Smooth muscle cell of the brain vasculature (primary cell): Measurements from ENCODE around the gene PRKG1.
"Not testable (repeated sequence)": the region's sequence is repeated elsewhere in the genome, so short reads cannot be mapped to it uniquely, and the experiment has no call there.

Experiments used
- DNase-seq: peaks from one replicate; pipeline ENCODE4 v3.0.0-alpha.2; 2012; ENCODE audit warnings: low read depth, low spot score

PRKG1 gene

DNA sequence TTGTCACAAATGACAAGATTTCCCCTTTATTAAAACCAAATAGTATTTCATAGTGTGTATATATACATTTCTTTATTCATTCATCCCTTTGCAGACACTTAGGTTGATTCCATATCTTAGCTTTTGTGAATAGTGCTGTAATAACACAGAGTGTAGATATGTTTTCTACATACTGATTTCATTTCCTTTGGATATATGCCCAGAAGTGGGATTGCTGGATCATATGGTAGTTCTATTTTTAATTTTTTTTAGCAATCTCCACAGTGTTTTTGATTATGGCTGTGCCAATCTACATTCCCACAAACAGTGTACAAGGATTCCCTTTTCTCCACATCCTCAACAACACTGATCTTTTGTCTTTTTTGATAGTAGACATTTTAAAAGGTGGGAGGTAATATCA is 578.7 kb downstream of the PRKG1 start:
- DNase-seq, result no peak

DNA sequence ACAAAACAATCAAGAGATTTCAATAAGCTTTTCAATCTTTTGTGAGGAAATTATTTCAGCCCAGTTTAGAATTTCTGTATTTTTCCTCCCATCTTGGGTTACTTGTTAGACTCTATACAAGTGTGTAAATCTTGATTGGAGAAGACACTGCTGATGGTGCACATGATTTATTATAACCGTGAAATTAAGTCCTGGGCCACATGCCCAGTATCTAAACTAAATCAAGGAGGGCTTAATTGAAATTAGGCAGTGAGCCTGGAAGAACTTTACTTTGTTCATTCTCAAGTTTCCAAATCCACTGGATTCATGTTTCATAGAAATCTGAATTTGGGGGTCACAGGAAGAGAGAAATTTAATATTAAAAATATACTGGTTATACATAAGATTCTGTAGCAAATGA is 580.6 kb downstream of the PRKG1 start:
- no peak for DNase-seq

DNA sequence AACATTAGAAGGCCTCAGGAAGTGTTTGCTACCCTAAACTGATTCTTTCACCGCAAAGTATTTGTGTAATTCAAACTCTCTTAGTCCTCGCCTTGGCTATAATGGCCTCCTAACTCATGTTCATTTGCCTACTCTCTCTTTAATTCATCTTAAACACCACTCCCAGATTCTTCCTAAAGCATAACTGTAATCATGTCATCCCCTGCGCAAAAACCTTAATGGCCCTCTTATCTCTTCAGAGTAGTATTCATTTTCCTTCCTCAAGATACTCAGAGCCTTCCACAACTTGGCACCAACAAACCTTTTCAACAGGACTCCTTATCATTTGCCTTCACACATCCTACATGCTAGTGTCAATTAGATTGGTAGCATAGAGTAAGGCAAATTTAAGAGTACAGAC is 582.2 kb downstream of the PRKG1 start:
- DNase-seq, result no peak

DNA sequence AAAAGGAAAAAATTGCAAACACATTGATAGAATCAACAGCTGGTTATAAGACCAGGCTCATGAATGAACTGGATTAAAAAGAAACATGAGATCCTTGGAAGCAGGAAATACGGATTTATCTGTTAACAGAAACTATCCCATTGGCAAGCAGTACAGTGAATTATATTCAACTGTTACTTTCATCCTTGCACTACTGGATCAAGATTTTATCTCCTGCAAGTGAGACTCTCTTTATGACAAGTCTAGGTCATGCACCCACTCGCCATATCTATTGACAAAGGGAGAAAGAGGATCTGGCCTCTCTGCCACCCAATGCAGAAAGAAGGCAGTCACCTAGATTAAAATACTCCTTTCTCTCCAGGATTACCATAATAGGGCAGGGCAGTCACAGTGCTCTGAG is 583.7 kb downstream of the PRKG1 start:
- no peak for DNase-seq

DNA sequence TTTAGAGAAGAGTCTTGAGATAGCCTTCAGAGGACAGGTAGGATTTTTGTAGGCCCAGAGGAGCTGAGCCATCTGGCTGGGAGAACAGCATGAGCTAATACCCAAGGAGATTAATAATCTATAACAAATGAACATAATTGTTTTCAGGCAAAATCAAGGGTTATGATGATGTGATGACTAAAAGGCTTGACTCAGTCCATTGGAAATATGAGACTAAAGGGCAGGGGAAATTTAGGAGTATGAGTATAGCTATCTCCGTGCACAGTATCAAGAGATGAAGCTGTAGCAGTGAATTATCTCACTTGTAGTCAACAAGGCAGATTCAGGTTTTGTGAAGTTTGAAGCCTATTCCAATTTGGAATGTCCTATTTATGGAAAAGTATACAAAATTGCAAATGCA is 585.1 kb downstream of the PRKG1 start:
- DNase-seq, result no peak

DNA sequence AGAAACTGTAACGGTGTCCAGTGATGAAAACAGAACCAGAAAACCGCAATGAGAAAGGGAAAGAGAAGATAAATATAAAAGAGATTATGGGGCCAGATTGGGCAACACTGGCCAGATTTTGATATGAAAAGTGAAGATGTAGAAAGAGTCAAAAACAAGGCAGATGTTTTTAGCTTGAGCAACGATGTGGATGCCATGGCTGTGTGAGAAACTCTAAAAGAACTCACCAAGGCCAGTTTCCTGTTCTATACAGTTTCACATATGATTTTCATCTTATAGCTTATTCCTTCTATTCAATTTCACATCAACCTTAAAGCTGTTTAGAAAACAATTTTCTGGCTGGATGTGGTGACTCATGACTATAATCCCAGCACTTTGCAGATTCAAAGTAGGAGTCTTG is 588.8 kb downstream of the PRKG1 start:
- no peak for DNase-seq

DNA sequence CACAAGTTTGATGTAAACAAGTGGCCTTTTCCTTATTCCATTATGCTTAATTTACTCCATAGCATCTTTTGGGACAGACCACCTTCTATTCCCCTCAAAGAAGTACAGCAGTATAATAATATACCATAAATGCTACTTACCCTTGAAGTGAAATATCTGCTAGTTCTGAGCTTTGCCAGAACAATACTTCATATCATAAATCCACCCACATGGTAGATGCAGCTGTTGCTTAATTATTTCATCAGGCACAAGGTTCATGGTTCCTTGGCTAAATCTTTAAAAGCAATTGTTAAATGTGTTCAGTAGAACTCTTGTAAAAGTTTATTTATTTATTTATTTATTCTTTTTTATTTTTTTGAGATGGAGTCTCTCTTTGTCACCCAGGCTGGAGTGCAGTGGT is 592.2 kb downstream of the PRKG1 start:
- DNase-seq, result no peak

DNA sequence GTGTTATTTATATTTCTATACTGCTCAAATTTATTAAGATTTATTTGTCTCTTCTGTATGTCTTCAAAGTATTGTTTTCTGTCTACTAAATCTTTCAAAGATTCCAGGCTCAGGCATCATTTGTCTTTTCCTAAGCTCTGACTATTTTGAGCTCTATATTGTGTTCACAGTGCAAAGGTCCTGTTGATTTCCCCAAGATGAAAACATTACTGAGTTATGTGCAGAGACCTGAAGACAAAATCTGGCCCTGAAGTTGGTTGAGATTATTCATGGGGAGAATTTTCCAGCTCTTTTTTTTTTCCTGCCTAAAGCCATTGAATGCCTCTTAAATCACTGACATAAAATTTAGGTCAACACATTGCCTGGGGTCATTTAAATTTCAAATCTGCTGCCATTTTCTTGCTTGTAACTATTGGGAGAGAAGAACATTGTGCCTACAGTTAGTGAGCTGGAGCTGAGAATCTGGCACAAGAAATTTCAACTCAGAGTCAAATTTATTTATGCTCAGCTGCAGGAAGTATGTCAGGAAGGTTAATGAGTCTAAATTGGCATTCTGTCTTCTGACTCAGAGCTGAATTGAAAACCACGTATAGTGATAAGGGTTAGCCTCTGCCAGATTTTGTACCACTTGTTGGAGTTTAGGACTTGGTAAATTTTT is 593.5 kb downstream of the PRKG1 start:
- DNase-seq, result no peak

DNA sequence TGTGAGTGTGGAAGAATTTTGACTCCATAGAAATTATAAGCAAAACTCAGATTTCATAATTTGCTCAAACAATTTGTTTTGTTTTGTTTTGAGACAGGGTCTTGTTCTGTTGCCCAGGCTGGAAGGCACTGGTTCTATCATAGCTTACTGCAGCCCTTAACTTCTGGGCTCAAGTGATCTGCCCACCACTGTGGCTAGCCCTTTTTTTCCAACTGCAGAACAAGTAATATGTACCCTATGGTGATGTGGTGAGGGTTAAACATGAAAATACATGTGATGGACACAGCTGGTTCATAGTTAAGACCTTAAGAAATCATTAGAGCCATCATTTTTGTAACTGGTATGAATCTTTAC is 594.0 kb downstream of the PRKG1 start:
- DNase-seq, result no peak

DNA sequence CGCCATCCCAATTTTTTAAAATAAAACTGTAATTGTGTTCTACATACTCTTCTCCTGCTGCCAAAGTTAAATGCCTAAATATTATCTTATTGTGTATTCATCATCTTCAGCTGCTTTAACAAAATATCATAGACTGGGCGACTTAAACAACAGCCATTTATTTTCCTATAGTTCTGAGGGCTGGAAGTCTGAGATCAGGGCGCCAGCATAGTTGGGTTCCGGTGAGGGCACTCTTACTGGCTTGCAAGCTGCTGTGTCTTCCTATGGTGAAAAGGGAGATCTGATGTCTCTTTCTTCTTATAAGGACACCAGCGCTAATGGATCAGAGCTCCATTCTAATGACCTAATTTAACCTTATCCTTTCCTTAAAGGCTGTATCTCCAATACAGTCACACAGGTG is 594.8 kb downstream of the PRKG1 start:
- DNase-seq, result no peak

DNA sequence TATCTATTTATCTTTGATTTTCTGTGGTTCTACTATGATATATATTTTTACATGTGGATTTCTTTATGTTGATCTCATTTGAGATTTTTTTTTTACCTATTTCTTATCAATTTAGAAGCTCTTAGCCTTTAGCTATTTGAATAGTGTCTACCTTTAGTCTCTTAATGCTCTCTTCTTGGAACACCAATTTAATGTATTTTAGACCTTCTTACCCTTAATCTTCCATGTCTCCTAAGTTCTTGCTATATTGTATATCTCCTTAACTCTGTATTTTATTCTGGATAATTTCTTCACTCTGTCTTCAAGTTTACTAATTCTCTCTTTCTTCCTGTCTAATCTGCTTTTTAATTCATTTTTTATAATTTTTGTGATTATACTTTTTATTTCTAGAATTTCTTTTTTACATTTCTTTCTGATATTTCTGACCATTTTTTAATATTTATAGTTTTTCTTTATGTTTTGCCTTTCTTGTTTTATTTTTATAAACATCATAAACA is 597.8 kb downstream of the PRKG1 start:
- DNase-seq, result no peak

DNA sequence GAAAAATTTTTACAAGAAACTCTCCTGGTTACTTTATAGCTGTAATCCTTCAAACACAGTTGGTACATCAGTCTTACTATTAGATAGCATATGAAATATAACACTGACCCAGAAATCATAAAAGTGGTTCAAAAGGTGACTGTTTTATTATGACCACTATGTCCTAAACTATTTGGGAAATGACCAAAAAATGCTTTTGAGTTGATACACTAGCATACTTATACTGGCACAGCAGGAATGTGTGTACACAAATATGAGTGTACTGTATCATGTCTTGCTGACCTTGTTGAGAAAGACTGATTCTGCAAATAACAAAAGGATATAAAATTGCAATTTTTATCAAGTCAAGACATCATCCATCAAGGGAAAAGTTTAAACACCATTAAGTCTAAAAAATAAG is 600.8 kb downstream of the PRKG1 start:
- no peak for DNase-seq

DNA sequence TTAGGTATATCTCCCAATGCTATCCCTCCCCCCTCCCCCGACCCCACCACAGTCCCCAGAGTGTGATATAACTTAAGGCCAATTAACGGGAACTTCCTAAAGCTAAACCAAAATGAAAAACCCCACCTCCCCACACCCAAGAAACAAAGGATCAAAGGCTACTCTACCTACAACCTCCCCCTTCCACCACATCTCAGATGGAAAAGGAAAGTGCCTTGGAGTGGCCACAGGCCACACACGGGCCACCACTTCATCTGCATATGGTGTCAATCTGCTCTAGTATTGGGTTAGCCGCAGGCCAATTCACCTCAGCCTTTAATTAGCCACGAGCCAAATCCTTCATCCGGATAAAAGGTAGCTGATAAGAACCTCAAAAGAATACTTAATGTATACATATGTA is 605.6 kb downstream of the PRKG1 start:
- no peak for DNase-seq

DNA sequence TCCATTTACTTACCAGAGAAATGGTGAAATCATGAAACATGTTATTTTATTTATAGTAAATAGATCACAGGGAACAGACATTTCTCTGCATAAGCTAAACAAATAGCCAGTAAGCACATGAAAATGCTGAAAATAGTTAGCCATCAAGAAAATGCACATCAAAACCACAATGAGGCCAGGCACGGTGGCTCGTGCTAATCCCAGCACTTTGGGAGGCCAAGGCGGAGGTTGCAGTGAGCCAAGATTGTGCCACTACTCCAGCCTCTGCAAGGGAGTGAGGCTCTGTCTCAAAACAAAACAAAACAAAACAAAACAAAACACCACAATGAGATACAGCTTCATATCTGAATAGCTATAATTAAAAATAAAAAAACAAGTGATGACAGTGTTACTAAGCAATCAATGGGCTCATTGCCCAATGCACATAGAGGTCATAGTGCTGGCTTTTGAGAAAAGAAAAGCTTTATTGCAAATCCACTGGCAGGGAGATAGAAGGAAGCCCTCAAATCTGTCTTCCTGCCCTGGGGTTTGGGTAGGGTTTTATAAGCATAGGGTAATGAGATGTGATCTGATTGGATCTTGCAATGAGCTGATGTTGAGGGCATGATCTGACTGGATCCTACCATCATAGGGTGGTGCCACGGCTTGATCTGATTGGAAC is 608.9 kb downstream of the PRKG1 start:
- no peak for DNase-seq

DNA sequence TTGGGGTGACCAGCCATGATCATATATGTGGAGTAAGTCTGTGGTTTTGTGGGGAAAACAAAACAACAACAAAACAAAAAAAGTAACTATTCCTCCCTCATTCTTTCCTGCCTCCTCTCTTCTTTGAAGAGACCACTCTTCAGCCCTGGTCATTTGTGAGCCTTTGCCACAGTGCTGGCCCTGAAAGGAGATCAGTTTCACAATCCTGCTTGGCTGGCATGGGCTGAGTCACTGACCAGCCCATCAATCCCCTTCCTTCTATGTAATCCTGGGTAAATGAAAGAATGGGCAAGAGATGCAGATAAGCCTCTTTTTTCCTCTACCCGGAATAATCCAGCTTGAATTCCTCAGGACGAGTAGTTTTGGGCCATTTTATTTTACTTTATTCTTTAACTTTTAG is 611.5 kb downstream of the PRKG1 start:
- DNase-seq, result no peak

DNA sequence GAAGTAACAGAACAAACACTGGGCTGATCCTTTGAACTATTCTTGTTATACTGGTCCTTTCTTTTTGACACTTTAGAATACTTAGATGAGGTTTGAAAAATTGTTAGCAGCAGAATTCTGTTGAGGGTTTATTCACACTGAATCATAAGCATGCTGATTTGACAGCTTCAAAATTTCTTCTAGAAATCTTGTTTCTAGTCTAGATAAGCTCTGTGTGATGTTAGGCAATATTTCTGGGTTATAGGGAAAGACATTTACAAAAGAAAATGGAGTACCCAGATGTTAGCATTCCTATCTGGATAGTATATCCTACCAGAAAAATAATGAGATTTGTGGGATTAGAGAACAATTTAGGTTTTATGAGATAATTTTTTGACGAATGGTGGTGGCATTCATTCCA is 613.0 kb downstream of the PRKG1 start:
- no peak for DNase-seq

DNA sequence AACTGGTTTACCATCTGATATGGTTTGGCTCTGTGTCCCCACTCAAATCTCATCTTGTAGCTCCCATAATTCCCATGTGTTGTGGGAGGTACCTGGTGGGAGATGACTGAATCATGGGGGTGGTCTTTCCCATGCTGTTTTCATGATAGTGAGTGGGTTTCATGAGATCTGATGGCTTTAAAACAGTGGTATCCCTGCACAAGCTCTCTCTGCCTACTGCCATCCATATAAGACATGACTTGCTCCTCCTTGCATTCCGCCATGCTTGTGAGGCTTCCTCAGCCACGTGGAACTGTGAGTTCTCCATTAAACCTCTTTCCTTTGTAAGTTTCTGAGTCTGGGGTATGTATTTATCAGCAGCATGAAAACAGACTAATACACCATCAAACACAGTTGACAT is 614.5 kb downstream of the PRKG1 start:
- DNase-seq, result not testable (repeated sequence)

DNA sequence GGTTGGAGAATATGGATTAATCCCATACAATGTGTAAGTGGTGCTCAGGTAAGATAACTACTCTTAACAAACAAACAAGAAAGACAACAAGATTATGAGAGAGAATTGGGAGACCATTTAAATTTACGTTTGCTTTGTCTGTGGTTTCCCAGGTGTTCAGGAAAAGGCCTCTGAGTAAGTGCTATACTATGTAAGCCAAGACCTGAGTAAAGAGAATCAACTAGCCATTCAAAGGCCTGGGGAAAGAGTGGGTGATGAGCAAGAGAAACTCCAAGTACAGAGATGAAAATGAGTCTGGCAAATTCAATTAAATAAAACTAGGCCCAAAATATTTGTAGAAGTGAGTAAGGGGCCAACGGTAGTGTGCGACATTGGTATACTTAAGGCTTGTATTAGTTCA is 615.2 kb downstream of the PRKG1 start:
- no peak for DNase-seq

DNA sequence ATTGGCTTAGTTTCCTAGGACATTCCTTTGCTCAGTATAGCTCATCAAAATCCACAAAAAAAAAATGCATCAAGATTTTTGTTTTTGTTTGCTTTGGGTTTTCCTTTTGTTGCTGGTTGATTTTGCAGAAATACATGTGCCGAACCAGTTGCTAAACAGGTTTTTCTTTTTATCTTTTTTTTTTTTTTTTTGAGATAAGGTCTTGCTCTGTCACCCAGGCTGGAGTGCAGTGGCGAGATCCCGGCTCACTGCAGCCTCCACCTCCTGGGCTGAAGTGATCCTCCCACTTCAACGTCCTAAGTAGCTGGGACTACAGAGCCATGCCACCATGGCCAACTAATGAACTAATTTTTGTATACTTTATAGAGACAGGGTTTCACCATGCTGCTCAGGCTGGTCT is 616.8 kb downstream of the PRKG1 start:
- DNase-seq, result no peak

DNA sequence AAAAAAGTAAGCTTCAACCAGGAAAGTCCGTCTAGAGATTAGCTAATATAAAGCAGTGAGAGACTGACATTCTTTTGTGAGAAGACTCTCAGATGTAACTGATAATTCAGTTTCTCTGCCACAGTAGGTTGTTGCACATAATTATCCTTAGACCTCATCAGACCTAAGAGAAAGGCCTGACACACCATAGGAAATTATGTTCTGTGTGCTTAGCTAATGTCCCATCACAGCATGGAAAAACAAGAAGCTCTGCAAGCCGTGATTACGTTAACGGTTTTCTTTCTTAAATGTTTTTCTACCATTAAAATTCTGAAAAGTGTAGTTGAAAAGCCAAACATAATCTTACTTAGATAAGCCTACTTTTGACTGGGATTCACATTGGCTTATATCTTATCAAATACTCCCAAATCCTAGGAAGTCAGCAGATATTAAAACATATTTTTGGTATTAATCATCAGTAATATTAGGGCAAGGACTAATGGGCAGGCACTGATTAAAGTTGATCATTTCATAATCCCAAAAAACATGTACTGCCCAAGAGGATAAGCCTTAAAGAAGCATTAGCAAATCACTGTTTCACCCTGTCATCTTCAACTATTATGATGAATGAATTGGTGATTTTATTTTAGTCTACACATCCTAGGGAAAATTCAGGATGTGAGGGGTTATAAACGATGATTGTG is 619.9 kb downstream of the PRKG1 start:
- no peak for DNase-seq

DNA sequence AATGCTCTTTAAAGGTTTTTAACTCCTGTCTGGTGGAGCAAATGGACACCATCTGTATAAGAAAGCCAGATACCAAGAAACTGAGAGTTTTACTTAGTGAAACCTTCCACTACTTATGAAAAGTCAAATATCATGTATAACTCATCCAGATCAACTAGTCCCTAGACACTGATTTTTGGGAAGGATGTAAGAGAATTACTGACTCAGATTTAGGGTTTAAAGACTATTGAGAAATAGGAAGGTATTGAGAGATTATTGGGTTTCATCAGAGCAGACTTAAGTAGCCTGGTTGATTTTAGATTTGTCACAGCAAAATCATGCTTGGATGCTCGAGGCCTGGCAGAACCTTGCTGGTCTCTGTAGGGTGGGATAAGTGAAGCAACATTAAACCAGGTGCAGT is 622.0 kb downstream of the PRKG1 start:
- DNase-seq, result no peak

DNA sequence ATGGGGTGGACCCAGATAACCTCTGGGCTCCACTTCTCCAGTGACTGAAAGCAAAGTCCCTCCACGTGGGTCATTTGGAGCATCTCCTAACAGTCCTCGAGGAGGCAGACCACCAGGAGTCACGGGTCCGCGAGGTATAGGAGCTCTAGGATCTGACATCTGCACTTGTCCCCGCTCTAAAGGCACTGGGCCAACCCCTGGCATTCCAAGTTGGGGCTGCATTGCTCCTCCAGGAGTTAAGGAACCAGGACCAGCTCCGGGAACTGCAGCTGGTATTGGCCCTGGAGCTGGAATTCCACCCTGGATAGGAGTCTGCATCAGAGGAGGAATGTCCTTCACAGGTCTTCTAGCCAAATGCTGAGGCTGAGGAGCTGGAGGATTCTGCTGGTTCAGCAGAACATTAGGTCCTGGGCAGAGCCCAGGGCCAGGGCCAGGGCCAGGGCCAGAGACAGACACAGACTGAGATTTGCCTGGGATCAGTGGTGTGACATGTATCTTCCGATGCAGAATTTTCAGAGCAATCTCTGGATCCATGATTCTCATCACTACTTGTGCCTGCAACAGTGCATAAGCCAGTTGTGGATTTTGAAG is 624.3 kb downstream of the PRKG1 start:
- DNase-seq, result no peak

DNA sequence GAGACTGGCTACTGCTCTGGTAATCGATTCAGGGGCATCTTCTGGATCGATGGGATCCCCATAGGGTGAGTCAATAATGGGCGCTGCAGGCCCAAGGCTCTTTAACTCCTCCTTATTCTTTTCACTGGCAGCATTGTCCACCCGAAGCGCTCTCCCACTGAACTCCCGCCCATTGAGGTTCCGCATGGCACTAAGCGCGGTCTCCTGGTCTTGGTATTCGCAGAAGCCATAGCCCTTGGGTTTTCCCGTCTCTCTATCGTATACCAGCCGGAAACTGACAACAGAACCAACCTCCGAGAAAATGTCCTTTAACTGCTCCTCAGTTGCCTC is 624.8 kb downstream of the PRKG1 start:
- no peak for DNase-seq
